Ascending aorta (tissue), 2 donors: ENCODE measurements around the gene FAM131C. TPM values are rescaled to one million over a fixed set of nuclear protein-coding genes. Genes with fewer than 3 reads are reported as not detected.

Experiments used
- DNase-seq, 2 donors: peaks; one replicate each; pipeline ENCODE4 v3.0.0-alpha.2; 2019; ENCODE audit warnings: low spot score in 2 of 2
- H3K27ac ChIP-seq, 2 donors: fragments of 200-600 bp; sonication (generic); one replicate each; pipeline ENCODE4 v1.5.1; 2016 to 2017; ENCODE audit warnings: mild to moderate bottlenecking in 1 of 2
- H3K27me3 ChIP-seq: fragments of 200-600 bp; sonication (generic); one replicate; pipeline ENCODE4 v1.5.1; 2017
- H3K36me3 ChIP-seq, 2 donors: fragments of 200-600 bp; sonication (generic); one replicate each; pipeline ENCODE4 v1.5.1; 2016
- H3K4me1 ChIP-seq, 2 donors: fragments of 200-600 bp; sonication (generic); one replicate each; pipeline ENCODE4 v1.5.1; 2016 to 2017; ENCODE audit warnings: mild to moderate bottlenecking in 1 of 2
- H3K4me3 ChIP-seq, 2 donors: fragments of 200-600 bp; sonication (generic); one replicate each; pipeline ENCODE4 v1.5.1; 2016 to 2017; ENCODE audit warnings: mild to moderate bottlenecking in 1 of 2
- H3K9me3 ChIP-seq, 2 donors: fragments of 200-600 bp; sonication (generic); one replicate each; pipeline ENCODE4 v1.5.1; 2016
- CTCF ChIP-seq, 3 experiments: fragments of 200-600 bp in 2 of 3; fragments of 450-650 bp in 1 of 3; sonication (generic) in 2 of 3; IDR thresholded peaks; one replicate each; pipeline ENCODE4 v1.5.1; 2016 to 2019; ENCODE audit warnings: antibody characterized with exemption in 3 of 3, mild to moderate bottlenecking in 1 of 3, moderate library complexity in 1 of 3
- intact Hi-C: fragments of 100-400 bp; cut with DNase I; formaldehyde crosslinking; loops from one replicate; pipeline ENCODE4 v1.15.1; 2023
- total RNA-seq: library from RNA; depleted of rRNA; stranded (reverse); fragments of >200 nt; gene quantifications from one replicate; pipeline ENCODE4 v1.1.0, GENCODE V29; 2016

Gene FAM131C
- total RNA-seq, 1 donor from 2014 or later: 0.21 TPM

GRCh38 chr1:16014509-16015482 is 58.7 kb downstream of the FAM131C start:
- peaks cover 0 to 4% of the 10 kb centered on the region in 2 donors for H3K36me3 ChIP-seq
- DNase-seq: peak; percentile 49 to 88
- peaks cover 24 to 55% of the 10 kb centered on the region in 2 donors for H3K4me1 ChIP-seq
- peak overlapping the region; percentile 95 to 98 for H3K27ac ChIP-seq
- intact Hi-C loops: loop anchor here (5.0 kb wide), 3 partner anchors 133 to 353 kb away; partner anchors contain the start of gene SZRD1
- TF ChIP-seq CTCF (IDR thresholded peaks at IDR 0.05): no peak
- H3K4me3 ChIP-seq: peak overlapping the region; percentile 54 to 74
- H3K27me3 ChIP-seq: no peaks in the 10 kb centered on the region
- no peaks in the 10 kb centered on the region for H3K9me3 ChIP-seq

GRCh38 chr1:16013908-16014258 is 59.6 kb downstream of the FAM131C start:
- intact Hi-C loops: loop anchor here (5.0 kb wide), 1 partner anchor 353 kb away; the partner anchor contains the start of gene SZRD1
- Histone ChIP-seq H3K36me3 (peaks cover 0 to 4% of the 10 kb centered on the region in 2 donors), H3K4me3 (peak overlapping the region; percentile 54 to 74), H3K9me3 (no peaks in the 10 kb centered on the region), H3K27me3 (no peaks in the 10 kb centered on the region), H3K27ac (peak overlapping the region; percentile 95 to 98), H3K4me1 (peaks cover 19 to 46% of the 10 kb centered on the region in 2 donors)
- no peak for TF ChIP-seq CTCF (IDR thresholded peaks at IDR 0.05)
- DNase-seq: no peak

DNA sequence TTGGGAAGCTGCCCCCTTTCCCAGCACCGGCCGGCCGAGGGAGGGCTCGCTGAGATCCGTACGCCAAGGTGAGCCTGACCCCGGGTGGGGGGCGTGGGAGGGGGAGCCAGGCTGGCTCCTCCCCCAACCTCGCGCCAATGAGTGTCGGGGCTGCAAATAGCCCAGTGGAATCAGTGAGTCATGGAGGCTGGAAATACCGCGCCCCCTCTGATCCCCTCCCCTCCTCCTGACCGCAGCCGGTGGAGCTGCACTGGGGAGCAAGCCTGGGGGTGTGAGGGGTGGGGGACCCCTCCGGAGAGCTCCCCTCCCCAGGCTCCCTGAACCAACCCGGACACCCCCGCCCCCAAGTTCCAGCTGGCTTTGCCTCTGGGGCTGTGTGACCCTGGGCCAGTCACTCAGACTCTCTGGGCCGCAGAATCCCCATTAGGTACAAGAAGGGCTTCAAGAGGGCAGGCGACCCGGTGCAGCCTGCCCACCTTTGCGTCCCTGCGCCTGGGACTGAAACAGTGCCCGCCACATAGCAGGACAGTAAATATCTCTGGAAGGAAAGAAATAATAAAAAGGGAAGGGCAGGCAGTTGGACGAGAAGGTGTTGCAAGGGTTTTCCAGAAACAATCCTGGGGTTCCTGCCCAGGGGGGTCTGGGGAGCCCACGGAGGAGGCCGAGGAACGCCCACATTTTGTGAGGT is 60.1 kb downstream of the FAM131C start:
- Histone ChIP-seq H3K4me1 (peaks cover 15 to 41% of the 10 kb centered on the region in 2 donors), H3K9me3 (no peaks in the 10 kb centered on the region), H3K4me3 (peak overlapping the region; percentile 54 to 74), H3K27ac (peak overlapping the region; percentile 95 to 98), H3K27me3 (no peaks in the 10 kb centered on the region), H3K36me3 (peaks cover 0 to 4% of the 10 kb centered on the region in 2 donors)
- DNase-seq: peak; percentile 55 to 93
- intact Hi-C loops: loop anchor here (5.0 kb wide), 1 partner anchor 354 kb away; the partner anchor contains the start of gene SZRD1
- no peak for TF ChIP-seq CTCF (IDR thresholded peaks at IDR 0.05)

GRCh38 chr1:16012590-16013219 is 60.7 kb downstream of the FAM131C start:
- TF ChIP-seq CTCF (IDR thresholded peaks at IDR 0.05): no peak
- peaks cover 0 to 4% of the 10 kb centered on the region in 2 donors for H3K36me3 ChIP-seq
- H3K27me3 ChIP-seq: no peaks in the 10 kb centered on the region
- peak; percentile 73 to 93 for DNase-seq
- peak overlapping the region; percentile 54 to 74 for H3K4me3 ChIP-seq
- intact Hi-C loops: loop anchor here (5.0 kb wide), 1 partner anchor 355 kb away; the partner anchor contains the start of gene SZRD1
- peaks cover 15 to 38% of the 10 kb centered on the region in 2 donors for H3K4me1 ChIP-seq
- H3K9me3 ChIP-seq: no peaks in the 10 kb centered on the region
- peak overlapping the region; percentile 95 to 98 for H3K27ac ChIP-seq
